Measurements from ENCODE around the gene MAN2A1. TPM values are rescaled to one million over a fixed set of nuclear protein-coding genes. Genes with fewer than 3 reads are reported as not detected.
A peak's percentile ranks its signal among the peaks of the same experiment; 100 is the strongest.

The MAN2A1 gene
- total and polyA plus RNA-seq, 2 donors (not counting 1 experiment from before 2014, with no cell fraction given) = 51.6 to 70.5 TPM

DNA sequence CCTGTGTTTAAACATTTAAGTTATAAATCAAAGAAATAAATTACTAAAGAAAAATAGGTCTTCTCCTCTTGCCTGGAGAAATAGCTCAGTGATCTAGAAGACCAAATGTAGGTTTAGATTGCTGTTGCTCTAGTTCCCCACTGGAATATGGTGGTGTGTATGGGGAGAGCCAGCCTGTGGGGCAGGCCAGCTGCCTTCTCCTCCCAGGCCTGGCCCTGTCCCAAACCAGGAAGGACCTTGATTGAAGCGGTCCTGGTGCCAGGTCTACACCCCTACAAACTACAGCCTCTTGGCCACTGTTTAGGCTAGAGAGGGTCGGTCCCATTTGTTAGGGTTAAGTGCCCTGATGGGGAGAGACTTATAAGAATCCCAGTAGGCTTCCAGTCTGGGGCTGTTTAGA is 35.4 kb downstream of the MAN2A1 start:
- no peaks in the 10 kb centered on the region for H3K36me3 ChIP-seq (ENCODE audit: control insufficient read depth, insufficient read depth, low read length)
- H3K27me3 ChIP-seq (ENCODE audit: control insufficient read depth, insufficient read depth, low read length) = no peaks in the 10 kb centered on the region
- H2AFZ ChIP-seq (ENCODE audit: low read length) = no peak overlapping the region
- no peaks in the 10 kb centered on the region for H3K9me3 ChIP-seq (ENCODE audit: control insufficient read depth, insufficient read depth, low read depth, low read length)
- no peak overlapping the region for H3K4me2 ChIP-seq (ENCODE audit: extremely low read depth, insufficient read depth, low read length)
- no peak for DNase-seq (ENCODE audit: low read depth in 2 of 2)
- H3K27ac ChIP-seq (ENCODE audit: insufficient read depth, low read length) = no peak overlapping the region
- no peak overlapping the region for H3K9ac ChIP-seq (ENCODE audit: insufficient read depth, low read length)
- no peaks in the 10 kb centered on the region for H4K20me1 ChIP-seq (ENCODE audit: control insufficient read depth, extremely low read depth, insufficient read depth, low read length)
- no peaks in the 10 kb centered on the region for H3K4me1 ChIP-seq (ENCODE audit: control insufficient read depth, extremely low read depth, insufficient read depth, low read length)
- no peaks in the 10 kb centered on the region for H3K79me2 ChIP-seq (ENCODE audit: control insufficient read depth, insufficient read depth, low read length)
- H3K4me3 ChIP-seq (replicated peaks in 1 of 4; ENCODE audit: control extremely low read depth in 1 of 4, insufficient read depth in 1 of 4, low read depth in 3 of 4, low read length in 4 of 4) = no peak overlapping the region
- no peak for TF ChIP-seq EZH2 (IDR thresholded peaks at IDR 0.05; ENCODE audit: low read length, missing control alignments)
- TF ChIP-seq, protein P1, sequence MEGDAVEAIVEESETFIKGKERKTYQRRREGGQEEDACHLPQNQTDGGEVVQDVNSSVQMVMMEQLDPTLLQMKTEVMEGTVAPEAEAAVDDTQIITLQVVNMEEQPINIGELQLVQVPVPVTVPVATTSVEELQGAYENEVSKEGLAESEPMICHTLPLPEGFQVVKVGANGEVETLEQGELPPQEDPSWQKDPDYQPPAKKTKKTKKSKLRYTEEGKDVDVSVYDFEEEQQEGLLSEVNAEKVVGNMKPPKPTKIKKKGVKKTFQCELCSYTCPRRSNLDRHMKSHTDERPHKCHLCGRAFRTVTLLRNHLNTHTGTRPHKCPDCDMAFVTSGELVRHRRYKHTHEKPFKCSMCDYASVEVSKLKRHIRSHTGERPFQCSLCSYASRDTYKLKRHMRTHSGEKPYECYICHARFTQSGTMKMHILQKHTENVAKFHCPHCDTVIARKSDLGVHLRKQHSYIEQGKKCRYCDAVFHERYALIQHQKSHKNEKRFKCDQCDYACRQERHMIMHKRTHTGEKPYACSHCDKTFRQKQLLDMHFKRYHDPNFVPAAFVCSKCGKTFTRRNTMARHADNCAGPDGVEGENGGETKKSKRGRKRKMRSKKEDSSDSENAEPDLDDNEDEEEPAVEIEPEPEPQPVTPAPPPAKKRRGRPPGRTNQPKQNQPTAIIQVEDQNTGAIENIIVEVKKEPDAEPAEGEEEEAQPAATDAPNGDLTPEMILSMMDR (conservative IDR thresholded peaks at IDR 0.05 in 1 of 2, IDR thresholded peaks at IDR 0.05 in 1 of 2; ENCODE audit: low read depth in 1 of 2, low read length in 2 of 2) = no peak

GRCh38 chr5:109739741-109740728 is 50.3 kb downstream of the MAN2A1 start:
- Histone ChIP-seq H3K4me3 (replicated peaks in 1 of 4; ENCODE audit: control extremely low read depth in 1 of 4, insufficient read depth in 1 of 4, low read depth in 3 of 4, low read length in 4 of 4) (peak overlapping the region in 3 of 4 experiments; percentile 8 to 16 (median 10)), H2AFZ (ENCODE audit: low read length) (peak overlapping the region; percentile 10), H3K27ac (ENCODE audit: insufficient read depth, low read length) (peak overlapping the region; percentile 45), H3K9me3 (ENCODE audit: control insufficient read depth, insufficient read depth, low read depth, low read length) (no peaks in the 10 kb centered on the region), H3K79me2 (ENCODE audit: control insufficient read depth, insufficient read depth, low read length) (peaks cover 1% of the 10 kb centered on the region), H3K36me3 (ENCODE audit: control insufficient read depth, insufficient read depth, low read length) (no peaks in the 10 kb centered on the region), H3K9ac (ENCODE audit: insufficient read depth, low read length) (no peak overlapping the region), H3K27me3 (ENCODE audit: control insufficient read depth, insufficient read depth, low read length) (no peaks in the 10 kb centered on the region), H3K4me1 (ENCODE audit: control insufficient read depth, extremely low read depth, insufficient read depth, low read length) (peaks cover 19% of the 10 kb centered on the region), H3K4me2 (ENCODE audit: extremely low read depth, insufficient read depth, low read length) (peak overlapping the region; percentile 75), H4K20me1 (ENCODE audit: control insufficient read depth, extremely low read depth, insufficient read depth, low read length) (no peaks in the 10 kb centered on the region)
- no peak for TF ChIP-seq EZH2 (IDR thresholded peaks at IDR 0.05; ENCODE audit: low read length, missing control alignments)
- TF ChIP-seq, protein P1 (conservative IDR thresholded peaks at IDR 0.05 in 1 of 2, IDR thresholded peaks at IDR 0.05 in 1 of 2; ENCODE audit: low read depth in 1 of 2, low read length in 2 of 2) = no peak
- peak; percentile 18 to 73 for DNase-seq (ENCODE audit: low read depth in 2 of 2)

GRCh38 chr5:109740966-109741365 is 51.2 kb downstream of the MAN2A1 start:
- DNase-seq (ENCODE audit: low read depth in 2 of 2) = peak in 1 of 2 donors; percentile 39
- Histone ChIP-seq H3K4me3 (replicated peaks in 1 of 4; ENCODE audit: control extremely low read depth in 1 of 4, insufficient read depth in 1 of 4, low read depth in 3 of 4, low read length in 4 of 4) (no peak overlapping the region), H3K9me3 (ENCODE audit: control insufficient read depth, insufficient read depth, low read depth, low read length) (no peaks in the 10 kb centered on the region), H3K79me2 (ENCODE audit: control insufficient read depth, insufficient read depth, low read length) (peaks cover 1% of the 10 kb centered on the region), H3K27ac (ENCODE audit: insufficient read depth, low read length) (no peak overlapping the region), H3K4me2 (ENCODE audit: extremely low read depth, insufficient read depth, low read length) (no peak overlapping the region), H3K36me3 (ENCODE audit: control insufficient read depth, insufficient read depth, low read length) (no peaks in the 10 kb centered on the region), H3K27me3 (ENCODE audit: control insufficient read depth, insufficient read depth, low read length) (no peaks in the 10 kb centered on the region), H2AFZ (ENCODE audit: low read length) (no peak overlapping the region), H4K20me1 (ENCODE audit: control insufficient read depth, extremely low read depth, insufficient read depth, low read length) (no peaks in the 10 kb centered on the region), H3K9ac (ENCODE audit: insufficient read depth, low read length) (no peak overlapping the region), H3K4me1 (ENCODE audit: control insufficient read depth, extremely low read depth, insufficient read depth, low read length) (peaks cover 19% of the 10 kb centered on the region)
- TF ChIP-seq, protein P1 (conservative IDR thresholded peaks at IDR 0.05 in 1 of 2, IDR thresholded peaks at IDR 0.05 in 1 of 2; ENCODE audit: low read depth in 1 of 2, low read length in 2 of 2) = no peak
- no peak for TF ChIP-seq EZH2 (IDR thresholded peaks at IDR 0.05; ENCODE audit: low read length, missing control alignments)

Data from fibroblast of lung (primary cell).